GM12872 (cell line): ENCODE measurements around the gene ALKAL2.

Experiments used
- CTCF ChIP-seq: IDR thresholded peaks from 3 replicates; pipeline ENCODE4 v1.5.1; 2011; ENCODE audit warnings: low read depth, mild to moderate bottlenecking, low read length, moderate library complexity; ENCODE audit not compliant: insufficient read depth

Gene ALKAL2

GRCh38 chr2:274503-274902, 13.4 kb downstream of the ALKAL2 start:
- TF ChIP-seq CTCF, result no peak

GRCh38 chr2:273333-273732, 14.6 kb downstream of the ALKAL2 start:
- no peak for TF ChIP-seq CTCF

- no peak for TF ChIP-seq CTCF
These were observed 16.0 kb downstream of the ALKAL2 start for GRCh38 chr2:271917-272316.

GRCh38 chr2:270861-271260, 17.0 kb downstream of the ALKAL2 start:
- no peak for TF ChIP-seq CTCF

- no peak for TF ChIP-seq CTCF
These were observed 18.4 kb downstream of the ALKAL2 start for GRCh38 chr2:269356-270030.

GRCh38 chr2:268323-268722, 19.6 kb downstream of the ALKAL2 start:
- TF ChIP-seq CTCF, result no peak

GRCh38 chr2:264493-265468, 23.1 kb downstream of the ALKAL2 start, which contains the start of gene ACP1:
TSS of gene ACP1 (plus strand) at chr2:264947. CDS start at chr2:264965, 18 bp downstream.
- 0 out of 3 replicates have a peak, but pooled peaks have one; percentile 6 for TF ChIP-seq CTCF
